A673 (cell line): ENCODE results near the gene MRAP2. TPM values are rescaled to one million over a fixed set of nuclear protein-coding genes. Genes with fewer than 3 reads are reported as not detected.

ENCODE experiments used
- BruUV-seq: library from RNA; stranded (reverse); fragments of 400-500 nt; replicated peaks from 2 replicates; lab custom pipeline; 2021; lab: Mats Ljungman, UMichigan
- CTCF ChIA-PET: fragments of 300-600 bp; sonication (Branson Sonifier 250); formaldehyde crosslinking; loops from one replicate; lab custom pipeline; 2022; ENCODE audit warnings: antibody characterized with exemption; lab: Charles Lee
- POLR2A ChIA-PET: fragments of 300-600 bp; sonication (Branson Sonifier 250); formaldehyde crosslinking; loops from one replicate; lab custom pipeline; 2022; ENCODE audit warnings: antibody characterized with exemption; ENCODE audit not compliant: low non-redundant PET; lab: Charles Lee
- DNase-seq: peaks from one replicate; pipeline ENCODE4 v3.0.0-alpha.2; 2015; ENCODE audit warnings: low spot score
- H3K27ac ChIP-seq: fragments of 200-600 bp; sonication (generic); 2 replicates; pipeline ENCODE4 v1.5.1; 2016; ENCODE audit warnings: mixed run types, low read depth, mild to moderate bottlenecking, mixed read lengths, antibody characterized with exemption, low read length; ENCODE audit not compliant: poor library complexity, severe bottlenecking
- H3K27me3 ChIP-seq: fragments of 200-600 bp; sonication (generic); replicated peaks from 2 replicates; pipeline ENCODE4 v1.6.1; 2017; ENCODE audit warnings: mixed run types, low read depth, mild to moderate bottlenecking, mixed read lengths, antibody characterized with exemption, low read length; ENCODE audit not compliant: insufficient read depth, poor library complexity
- H3K36me3 ChIP-seq: fragments of 200-600 bp; sonication (generic); 2 replicates; pipeline ENCODE4 v1.6.1; 2016; ENCODE audit warnings: mixed run types, mild to moderate bottlenecking, mixed read lengths, antibody characterized with exemption, low read length; ENCODE audit not compliant: insufficient read depth, poor library complexity, severe bottlenecking
- H3K4me1 ChIP-seq: fragments of 200-600 bp; sonication (generic); 2 replicates; pipeline ENCODE4 v1.6.1; 2017; ENCODE audit warnings: mixed run types, mild to moderate bottlenecking, mixed read lengths, antibody characterized with exemption, low read length; ENCODE audit not compliant: insufficient read depth, poor library complexity, severe bottlenecking
- H3K4me3 ChIP-seq: fragments of 200-600 bp; sonication (generic); 2 replicates; pipeline ENCODE4 v1.5.1; 2016; ENCODE audit warnings: low read depth, mixed run types, mild to moderate bottlenecking, mixed read lengths, low read length; ENCODE audit not compliant: poor library complexity, severe bottlenecking
- H3K9me3 ChIP-seq: fragments of 200-600 bp; sonication (generic); 2 replicates; pipeline ENCODE4 v1.6.1; 2016; ENCODE audit warnings: mixed run types, low read depth, mild to moderate bottlenecking, mixed read lengths, antibody characterized with exemption, low read length; ENCODE audit not compliant: poor library complexity, severe bottlenecking
- EZH2 ChIP-seq: fragments of 200-600 bp; sonication (generic); IDR thresholded peaks from 2 replicates; pipeline ENCODE4 v1.6.1; 2017; ENCODE audit warnings: borderline replicate concordance, low read depth, mild to moderate bottlenecking, mixed read lengths, antibody characterized with exemption, low read length; ENCODE audit not compliant: poor library complexity, severe bottlenecking
- intact Hi-C: fragments of 100-400 bp; cut with micrococcal nuclease; formaldehyde crosslinking; loops from one replicate; pipeline ENCODE4 v1.10.0; 2022; ENCODE audit not compliant: unreplicated experiment
- total RNA-seq: library from RNA; stranded (reverse); gene quantifications from 2 replicates; pipeline ENCODE4 v1.2.3, GENCODE V29; 2021
- TF ChIP-seq, protein P1 (sequence below): fragments of 300-800, 200-600 bp; sonication (generic); conservative IDR thresholded peaks from 2 replicates; pipeline ENCODE4 v1.5.1; 2017; ENCODE audit warnings: low read depth, mild to moderate bottlenecking, antibody characterized with exemption, low read length, moderate library complexity, mixed read lengths

The MRAP2 gene
- total RNA-seq, 1 experiment from 2014 or later: 0.34 TPM

DNA sequence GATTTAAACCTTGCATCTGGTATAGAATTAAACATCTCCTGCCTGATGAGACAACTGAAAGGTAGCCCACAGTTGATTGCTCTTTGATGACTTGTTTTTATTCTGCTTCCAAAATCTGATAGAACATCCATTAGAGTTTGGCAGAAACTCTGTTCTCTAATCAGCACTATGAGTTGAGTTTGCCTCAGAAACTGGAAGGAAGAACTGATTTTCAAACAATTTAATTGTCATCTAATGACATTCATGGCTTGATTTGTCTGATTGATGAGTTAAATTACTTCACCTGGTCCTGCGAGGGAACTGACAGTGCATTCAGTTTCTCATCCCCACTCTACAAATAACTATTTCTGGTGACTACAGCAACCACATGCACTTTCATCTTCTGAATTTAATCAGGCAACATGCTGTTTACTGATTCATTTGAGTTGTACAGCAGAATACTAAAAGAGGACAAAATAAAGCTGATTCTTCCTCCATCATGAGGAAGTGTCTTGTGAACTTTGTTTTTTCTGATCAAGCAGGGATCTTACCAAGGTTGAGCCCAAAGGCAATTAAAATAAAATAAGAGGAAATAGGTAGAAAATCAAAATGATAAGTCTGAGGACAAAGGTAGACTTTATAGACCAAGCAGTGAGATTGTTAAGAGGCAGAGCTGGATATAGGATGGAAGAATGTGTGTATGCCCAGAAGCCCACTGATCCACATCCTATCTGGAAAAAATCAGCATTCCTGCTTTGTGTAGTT is 15.7 kb upstream of the MRAP2 start:
- TF ChIP-seq, protein P1, sequence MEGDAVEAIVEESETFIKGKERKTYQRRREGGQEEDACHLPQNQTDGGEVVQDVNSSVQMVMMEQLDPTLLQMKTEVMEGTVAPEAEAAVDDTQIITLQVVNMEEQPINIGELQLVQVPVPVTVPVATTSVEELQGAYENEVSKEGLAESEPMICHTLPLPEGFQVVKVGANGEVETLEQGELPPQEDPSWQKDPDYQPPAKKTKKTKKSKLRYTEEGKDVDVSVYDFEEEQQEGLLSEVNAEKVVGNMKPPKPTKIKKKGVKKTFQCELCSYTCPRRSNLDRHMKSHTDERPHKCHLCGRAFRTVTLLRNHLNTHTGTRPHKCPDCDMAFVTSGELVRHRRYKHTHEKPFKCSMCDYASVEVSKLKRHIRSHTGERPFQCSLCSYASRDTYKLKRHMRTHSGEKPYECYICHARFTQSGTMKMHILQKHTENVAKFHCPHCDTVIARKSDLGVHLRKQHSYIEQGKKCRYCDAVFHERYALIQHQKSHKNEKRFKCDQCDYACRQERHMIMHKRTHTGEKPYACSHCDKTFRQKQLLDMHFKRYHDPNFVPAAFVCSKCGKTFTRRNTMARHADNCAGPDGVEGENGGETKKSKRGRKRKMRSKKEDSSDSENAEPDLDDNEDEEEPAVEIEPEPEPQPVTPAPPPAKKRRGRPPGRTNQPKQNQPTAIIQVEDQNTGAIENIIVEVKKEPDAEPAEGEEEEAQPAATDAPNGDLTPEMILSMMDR: no peak
- no peak for TF ChIP-seq EZH2
- Histone ChIP-seq H3K27me3 (no peaks in the 10 kb centered on the region), H3K9me3 (no peaks in the 10 kb centered on the region), H3K4me3 (no peak overlapping the region), H3K4me1 (no peaks in the 10 kb centered on the region), H3K36me3 (no peaks in the 10 kb centered on the region), H3K27ac (no peak overlapping the region)
- POLR2A ChIA-PET: no interaction called here
- BruUV-seq: no TSS peak
- CTCF ChIA-PET: no interaction called here
- intact Hi-C loops: no loop called here
- no peak for DNase-seq

DNA sequence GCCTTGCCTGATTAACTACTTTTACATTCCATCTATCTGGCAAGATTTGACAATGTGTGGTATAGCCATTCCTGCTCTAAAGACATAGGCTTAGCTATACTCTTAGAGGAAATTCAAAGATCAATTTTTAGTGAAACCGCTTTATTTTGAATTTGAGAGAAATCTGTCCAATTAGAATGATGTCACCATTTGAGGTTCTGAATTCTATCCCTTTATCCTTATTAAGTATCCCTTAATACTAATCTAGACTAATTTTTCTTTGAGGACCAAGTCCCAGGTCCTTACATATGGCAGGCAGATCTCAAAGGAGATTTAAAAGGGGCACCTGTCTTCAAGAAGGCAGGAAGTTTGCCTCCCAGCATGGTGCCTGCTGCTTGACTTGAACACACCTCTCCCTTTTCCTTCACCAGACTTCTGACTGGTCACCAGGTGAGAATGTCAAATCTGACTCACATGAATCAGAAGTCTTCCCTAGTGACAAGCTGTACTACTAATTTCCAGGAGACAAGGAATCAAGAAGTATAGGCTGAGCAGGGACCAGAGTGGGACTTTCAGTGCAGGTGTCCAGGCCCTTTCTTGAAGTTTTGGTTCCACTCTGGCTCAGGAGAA is 15.0 kb upstream of the MRAP2 start:
- H3K27me3 ChIP-seq: no peaks in the 10 kb centered on the region
- no peaks in the 10 kb centered on the region for H3K4me1 ChIP-seq
- BruUV-seq: no TSS peak
- H3K4me3 ChIP-seq: no peak overlapping the region
- no peak for DNase-seq
- no peaks in the 10 kb centered on the region for H3K36me3 ChIP-seq
- no peaks in the 10 kb centered on the region for H3K9me3 ChIP-seq
- intact Hi-C loops: no loop called here
- ChIA-PET CTCF (no interaction called here), POLR2A (no interaction called here)
- no peak for TF ChIP-seq EZH2
- no peak overlapping the region for H3K27ac ChIP-seq

DNA sequence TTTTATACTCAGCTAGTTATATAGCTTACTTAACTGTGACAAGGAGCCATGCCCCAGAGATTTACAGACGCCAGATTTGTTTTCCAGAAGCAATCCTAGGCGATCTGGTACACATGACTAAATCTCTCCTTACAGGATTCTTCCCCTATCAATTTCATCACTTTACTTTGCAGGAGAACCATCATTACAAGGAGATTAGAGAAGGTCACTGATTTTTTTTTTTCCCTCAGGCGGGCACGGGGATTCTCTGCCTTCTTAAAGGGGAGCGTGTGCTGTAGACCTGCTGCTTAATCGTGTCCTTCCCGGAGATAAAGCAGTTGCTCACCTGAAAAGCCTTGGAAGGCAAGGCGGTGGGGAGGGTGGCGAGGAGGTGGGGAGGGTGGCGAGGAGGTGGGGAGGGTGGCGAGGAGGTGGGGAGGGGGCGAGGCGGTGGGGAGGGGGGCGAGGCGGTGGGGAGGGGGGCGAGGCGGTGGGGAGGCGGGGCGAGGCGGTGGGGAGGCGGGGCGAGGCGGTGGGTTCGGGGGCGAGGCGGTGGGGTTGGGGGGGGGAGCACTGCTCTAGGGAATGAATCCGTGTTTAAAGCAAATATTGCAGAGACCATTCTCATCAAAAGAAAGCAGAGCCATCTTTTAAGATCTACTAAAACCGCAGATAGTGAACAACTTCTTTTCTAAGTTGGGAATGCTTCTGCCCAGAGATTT is 14.3 kb upstream of the MRAP2 start:
- no peaks in the 10 kb centered on the region for H3K36me3 ChIP-seq
- H3K27ac ChIP-seq: no peak overlapping the region
- no peaks in the 10 kb centered on the region for H3K4me1 ChIP-seq
- no peak overlapping the region for H3K4me3 ChIP-seq
- H3K9me3 ChIP-seq: no peaks in the 10 kb centered on the region
- intact Hi-C loops: no loop called here
- no peak for DNase-seq
- TF ChIP-seq EZH2: no peak
- TF ChIP-seq, protein P1: no peak
- POLR2A ChIA-PET: no interaction called here
- no TSS peak for BruUV-seq
- no peaks in the 10 kb centered on the region for H3K27me3 ChIP-seq
- CTCF ChIA-PET: no interaction called here
